GM20431 (cell line): Measurements from ENCODE around the gene CCDC7.
"Not testable (repeated sequence)": the region's sequence is repeated elsewhere in the genome, so short reads cannot be mapped to it uniquely, and the experiment has no call there.

Experiments used
- in situ Hi-C: fragments of 300-500 bp; cut with MseI, MboI; formaldehyde crosslinking; loops from one replicate; pipeline ENCODE4 v1.15.0; 2020; ENCODE audit warnings: low sequenced_read_pairs; ENCODE audit not compliant: unreplicated experiment

Gene CCDC7

GRCh38 chr10:32445740-32446535 is at the start of gene CCDC7:
Gene CCDC7 (plus strand): TSS chr10:32446140. CDS start chr10:32451643, 5,503 bp downstream.
- in situ Hi-C loops = no loop called here

DNA sequence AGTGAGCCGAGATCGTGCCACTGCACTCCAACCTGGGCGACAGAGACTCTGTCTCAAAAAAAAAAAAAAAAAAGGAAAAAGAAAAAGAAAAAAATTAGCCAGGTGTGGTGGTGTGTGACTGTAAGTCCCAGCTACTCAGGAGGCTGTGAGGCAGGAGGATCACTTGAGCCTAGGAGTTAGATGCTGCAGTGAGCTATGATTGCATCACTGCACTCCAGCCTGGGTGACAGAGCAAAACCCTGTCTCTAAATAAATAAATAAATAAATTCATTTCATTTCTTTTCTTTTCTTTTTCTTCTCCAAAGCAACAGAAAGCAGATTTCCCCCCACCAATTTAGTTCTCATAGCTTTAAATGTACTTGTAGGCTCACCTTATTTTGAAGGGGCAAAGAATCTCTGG is 48.8 kb upstream of the CCDC7 start:
- in situ Hi-C loops = not testable (repeated sequence)

DNA sequence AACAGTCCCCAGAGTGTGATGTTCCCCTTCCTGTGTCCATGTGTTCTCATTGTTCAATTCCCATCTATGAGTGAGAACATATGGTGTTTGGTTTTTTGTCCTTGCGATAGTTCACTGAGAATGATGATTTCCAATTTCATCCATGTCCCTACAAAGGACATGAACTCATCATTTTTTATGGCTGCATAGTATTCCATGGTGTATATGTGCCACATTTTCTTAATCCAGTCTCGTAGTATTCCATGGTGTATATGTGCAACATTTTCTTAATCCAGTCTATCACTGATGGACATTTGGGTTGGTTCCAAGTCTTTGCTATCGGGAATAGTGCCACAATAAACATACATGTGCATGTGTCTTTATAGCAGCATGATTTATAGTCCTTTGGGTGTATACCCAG is 46.2 kb upstream of the CCDC7 start:
- in situ Hi-C loops = not testable (repeated sequence)

DNA sequence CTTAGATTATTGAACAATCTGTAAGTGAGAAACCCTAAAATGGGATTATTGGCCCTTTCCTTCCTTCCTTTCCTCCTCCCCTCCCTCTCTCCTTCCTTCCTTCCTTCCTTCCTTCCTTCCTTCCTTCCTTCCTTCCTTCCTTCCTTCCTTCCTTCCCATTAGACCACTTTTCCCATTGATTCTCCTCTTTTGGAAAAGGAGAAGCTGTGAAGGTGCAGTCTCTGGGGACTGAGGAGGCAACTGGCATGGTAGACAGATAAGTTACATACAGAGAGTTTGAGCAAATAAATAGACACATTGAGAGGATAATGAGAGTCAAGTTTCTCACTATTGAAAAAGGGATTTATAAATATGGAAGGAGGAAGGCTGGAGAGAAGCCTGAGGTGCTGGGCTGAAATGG is 45.0 kb upstream of the CCDC7 start:
- in situ Hi-C loops = no loop called here

- in situ Hi-C loops = no loop called here
Observed at GRCh38 chr10:32402499-32402898, 43.4 kb upstream of the CCDC7 start.

DNA sequence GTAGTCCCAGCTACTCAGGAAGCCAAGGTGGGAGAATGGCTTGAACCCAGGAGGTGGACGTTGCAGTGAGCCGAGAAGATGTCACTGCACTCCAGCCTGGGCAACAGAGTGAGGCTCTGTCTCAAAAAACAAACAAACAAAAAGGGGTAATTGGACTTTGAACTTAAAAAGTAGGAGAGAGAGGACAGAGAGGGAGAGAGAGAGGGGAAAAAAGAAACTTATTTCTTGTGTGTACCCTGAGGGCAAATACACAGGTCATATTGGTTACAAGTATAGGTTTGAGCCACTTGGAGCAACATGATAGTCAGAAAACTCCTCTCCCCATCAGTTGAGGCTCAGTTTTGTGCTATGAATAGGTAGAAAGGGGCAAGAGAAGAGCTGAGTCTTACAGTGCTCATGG is 42.8 kb upstream of the CCDC7 start:
- in situ Hi-C loops = no loop called here

DNA sequence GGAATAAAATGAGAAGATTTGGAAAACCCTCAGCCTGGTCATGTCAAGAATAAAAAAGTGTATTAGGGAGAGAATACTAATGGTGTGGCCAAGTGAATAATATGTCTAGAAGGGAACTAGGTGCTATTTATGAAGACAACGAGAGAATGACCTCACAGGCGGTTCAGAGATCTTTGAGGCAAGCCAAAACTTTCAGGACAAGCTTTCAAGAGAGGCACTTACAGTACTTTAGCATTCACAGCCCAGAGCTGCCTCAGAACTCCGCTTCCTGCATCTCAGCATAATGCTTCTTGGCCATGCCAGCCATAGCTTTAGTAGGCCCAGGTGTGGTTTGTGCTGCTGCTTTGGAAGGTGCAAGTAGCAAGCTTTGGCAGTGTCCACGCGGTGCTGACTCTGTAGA is 37.2 kb upstream of the CCDC7 start:
- in situ Hi-C loops = no loop called here

DNA sequence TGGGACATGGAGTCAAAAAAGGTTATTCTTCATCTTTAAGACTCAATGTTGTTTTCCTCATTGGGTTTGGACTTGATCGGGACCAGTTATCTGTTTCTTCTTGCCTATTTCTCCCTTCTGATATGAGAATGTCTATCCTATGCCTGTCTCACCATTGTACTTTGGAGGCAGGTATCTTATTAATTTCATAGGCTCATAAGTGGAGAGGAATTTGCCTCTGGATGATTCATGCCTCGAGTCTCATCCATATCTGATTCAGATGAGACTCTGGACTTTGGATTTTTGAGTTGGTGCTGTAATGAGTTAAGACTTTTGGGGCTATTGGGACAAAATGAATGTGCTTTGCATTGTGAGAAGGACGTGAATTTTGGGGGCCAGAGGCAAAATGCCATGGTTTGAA is 36.2 kb upstream of the CCDC7 start:
- in situ Hi-C loops = no loop called here

GRCh38 chr10:32410569-32410968 is 35.4 kb upstream of the CCDC7 start:
- in situ Hi-C loops = no loop called here

DNA sequence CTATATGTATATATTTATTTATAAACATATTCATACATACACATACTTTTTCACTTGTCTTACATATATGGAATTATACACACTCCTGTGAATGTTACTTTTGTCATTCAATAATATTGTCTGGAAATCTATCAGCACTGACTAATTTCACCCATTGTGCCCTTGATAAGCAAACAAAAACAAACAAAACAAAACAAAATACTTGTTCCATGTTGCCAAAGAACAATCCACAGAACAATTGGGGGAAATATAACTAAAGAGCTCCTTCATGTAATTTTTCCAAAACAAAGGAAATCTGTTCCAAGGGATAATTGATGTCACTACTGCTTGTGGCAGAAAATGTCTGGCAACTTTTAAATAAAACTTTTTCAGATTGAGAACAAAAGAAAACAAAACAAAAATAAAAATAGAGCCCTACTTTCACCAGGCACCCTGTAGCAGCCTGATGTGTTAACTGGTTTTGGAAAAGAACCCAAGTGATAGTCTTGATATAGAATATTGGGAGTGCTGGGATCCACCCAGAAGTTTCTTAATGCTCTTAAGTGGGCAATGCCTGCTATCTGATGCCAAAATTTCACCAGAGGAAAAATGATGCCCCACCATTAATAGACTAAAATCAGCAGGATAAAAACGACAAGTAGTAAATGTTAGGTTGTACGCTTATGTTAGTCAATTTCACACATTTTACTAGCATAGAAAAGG is 34.0 kb upstream of the CCDC7 start:
- in situ Hi-C loops = no loop called here

GRCh38 chr10:32412499-32412853 is 33.5 kb upstream of the CCDC7 start:
- in situ Hi-C loops = no loop called here

- in situ Hi-C loops = no loop called here
Observed at GRCh38 chr10:32413513-32413912, 32.4 kb upstream of the CCDC7 start.

GRCh38 chr10:32415361-32415760 is 30.6 kb upstream of the CCDC7 start:
- in situ Hi-C loops = no loop called here

GRCh38 chr10:32417911-32418547 is 27.9 kb upstream of the CCDC7 start:
- in situ Hi-C loops = no loop called here

GRCh38 chr10:32418572-32418971 is 27.4 kb upstream of the CCDC7 start:
- in situ Hi-C loops = no loop called here

DNA sequence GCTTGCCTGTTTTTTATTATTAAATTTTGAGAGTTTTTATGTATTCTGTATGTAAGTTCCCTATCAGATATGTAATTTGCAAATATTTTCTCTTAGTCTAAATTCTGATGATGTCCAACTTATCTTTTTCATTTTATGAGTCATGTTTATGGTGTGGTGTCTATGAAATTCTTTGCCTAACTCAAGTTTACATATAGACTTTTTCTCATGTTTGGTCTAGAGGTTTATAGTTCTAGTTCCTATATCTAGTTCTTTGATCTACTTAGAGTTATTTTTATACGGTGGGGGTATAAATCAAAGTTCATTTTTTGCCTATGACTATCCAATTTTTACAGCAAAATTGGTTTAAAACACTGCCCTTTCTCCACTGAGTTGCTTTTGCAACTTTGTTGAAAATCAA is 26.3 kb upstream of the CCDC7 start:
- in situ Hi-C loops = no loop called here

DNA sequence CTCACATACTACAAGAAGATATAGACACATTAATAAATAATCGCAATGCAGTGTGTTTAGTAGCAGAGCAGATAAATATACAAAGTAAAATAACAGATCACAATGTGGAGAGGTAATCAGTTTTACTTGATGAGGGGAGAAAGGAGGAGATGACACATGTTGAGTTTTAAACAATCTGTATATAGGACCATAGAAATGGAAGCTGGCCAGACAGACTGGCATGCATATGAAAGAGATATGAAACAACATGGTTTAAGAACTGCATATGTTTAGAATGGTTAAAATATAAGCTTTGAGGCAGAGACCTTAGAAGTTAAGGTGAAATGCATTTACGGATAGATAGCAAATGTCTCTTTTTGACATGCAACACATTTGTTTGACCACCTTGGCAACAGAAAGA is 19.8 kb upstream of the CCDC7 start:
- in situ Hi-C loops = no loop called here

- in situ Hi-C loops = no loop called here
Observed at GRCh38 chr10:32433542-32433941, 12.4 kb upstream of the CCDC7 start.

GRCh38 chr10:32436215-32436614 is 9.7 kb upstream of the CCDC7 start:
- in situ Hi-C loops = no loop called here

- in situ Hi-C loops = no loop called here
Observed at GRCh38 chr10:32437334-32437733, 8.6 kb upstream of the CCDC7 start.

GRCh38 chr10:32445036-32445435 is 904 bp upstream of the CCDC7 start:
- in situ Hi-C loops = no loop called here
